Right ventricle myocardium superior (tissue), 1 donor: Measurements from ENCODE around the gene USH2A. TPM values are rescaled to one million over a fixed set of nuclear protein-coding genes. Genes with fewer than 3 reads are reported as not detected.

Experiments used
- ATAC-seq: fragments of 200-7000 bp; cut with Tn5 transposase; one replicate; pipeline ENCODE4 v1.9.1; 2020; ENCODE audit warnings: mild to moderate bottlenecking; ENCODE audit not compliant: poor library complexity
- DNase-seq: peaks from one replicate; pipeline ENCODE4 v3.0.0-alpha.2; 2020
- intact Hi-C: fragments of 100-400 bp; cut with DNase I; formaldehyde crosslinking; loops from one replicate; pipeline ENCODE4 v1.11.2; 2022
- total RNA-seq: library from RNA; stranded (reverse); fragmentation: NEBNext Ultra II Directional; extraction: Animal tissue kit (Norgen Biotek cat#: 25700); gene quantifications from one replicate; pipeline ENCODE4 v1.2.1, GENCODE V29; 2021
- donor health status: DM: no; HTN: yes; CAD: no; lungs with severe emphysema.

Gene USH2A
- total RNA-seq, 1 donor from 2014 or later = 2.7 TPM

DNA sequence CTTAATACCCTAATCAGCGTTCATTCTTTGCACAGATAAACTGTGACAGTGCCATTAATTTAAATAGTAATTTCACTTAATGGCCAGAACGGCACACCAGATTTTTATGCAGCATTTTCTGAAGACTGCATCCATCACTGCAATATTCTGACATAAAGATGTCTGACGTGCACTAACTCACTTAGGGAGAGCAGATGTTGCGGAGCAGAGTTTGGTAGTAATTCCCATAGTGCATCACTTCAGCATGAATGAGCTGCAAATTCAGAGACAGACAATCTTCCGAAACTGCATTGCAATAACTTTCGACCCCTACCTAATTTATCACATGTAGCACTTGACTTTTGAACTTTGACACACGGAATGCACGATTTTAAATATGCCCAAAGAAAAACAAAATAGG, 630.8 kb downstream of the USH2A start:
- no peak for ATAC-seq
- intact Hi-C loops = no loop called here

DNA sequence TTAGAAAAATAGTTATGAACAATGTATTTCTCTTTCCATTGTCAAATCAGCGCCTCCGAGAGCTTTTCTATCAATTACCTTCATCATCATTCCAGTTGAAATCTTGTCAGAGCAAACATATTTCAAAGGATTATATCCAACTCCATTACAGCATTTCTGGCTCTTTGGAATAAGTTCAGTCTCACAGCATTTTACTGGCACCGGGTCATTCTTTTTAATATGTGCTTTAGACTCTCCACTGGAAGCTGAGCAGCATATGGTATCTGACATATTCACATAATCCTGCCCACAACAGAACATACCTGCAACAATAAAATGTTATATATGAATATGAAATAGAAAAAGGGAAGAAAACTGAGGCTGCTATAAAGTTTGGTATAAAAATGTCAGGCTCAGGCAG, 633.3 kb downstream of the USH2A start:
- intact Hi-C loops = no loop called here
- DNase-seq = no peak
- no peak for ATAC-seq

More for the DNA sequence above, 630.8 kb downstream of the USH2A start:
- no peak for DNase-seq

- DNase-seq (no peak), ATAC-seq (no peak)
- intact Hi-C loops = no loop called here
These were observed 636.3 kb downstream of the USH2A start for GRCh38 chr1:215786997-215787396.

DNA sequence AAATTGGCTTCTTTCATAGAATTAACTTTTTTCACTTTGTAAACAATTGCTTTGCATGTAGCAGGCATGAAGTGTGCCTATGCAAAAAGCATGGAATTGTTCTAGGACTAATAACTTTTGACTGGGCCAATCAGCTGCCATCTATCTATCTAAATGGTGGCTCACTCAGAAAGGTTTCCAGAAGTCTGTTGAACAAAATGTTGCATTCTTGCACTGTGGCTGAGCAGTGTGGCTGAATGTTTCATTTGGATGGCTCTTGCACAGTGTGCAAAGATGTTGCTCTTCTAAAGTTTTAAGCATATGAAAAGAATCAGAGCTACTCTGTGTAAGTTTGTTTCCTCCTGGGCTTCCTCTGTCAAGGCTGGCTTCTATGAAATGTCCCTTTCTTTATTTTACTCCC, 642.6 kb downstream of the USH2A start:
- ATAC-seq (no peak), DNase-seq (no peak)
- intact Hi-C loops = no loop called here

GRCh38 chr1:215780139-215780538, 643.1 kb downstream of the USH2A start:
- intact Hi-C loops = no loop called here
- DNase-seq (no peak), ATAC-seq (no peak)

- intact Hi-C loops = no loop called here
- DNase-seq = no peak
- ATAC-seq = no peak
These were observed 643.5 kb downstream of the USH2A start for GRCh38 chr1:215779729-215780128.

GRCh38 chr1:215777370-215777925, 645.8 kb downstream of the USH2A start:
- no peak for DNase-seq
- intact Hi-C loops = no loop called here
- no peak for ATAC-seq

GRCh38 chr1:215776336-215776735, 646.9 kb downstream of the USH2A start:
- no peak for DNase-seq
- intact Hi-C loops = no loop called here
- ATAC-seq = no peak

- DNase-seq = no peak
- ATAC-seq = no peak
- intact Hi-C loops = no loop called here
These were observed 651.1 kb downstream of the USH2A start for GRCh38 chr1:215772151-215772550.

- no peak for ATAC-seq
- no peak for DNase-seq
These were observed 654.9 kb downstream of the USH2A start for GRCh38 chr1:215768303-215768702.

DNA sequence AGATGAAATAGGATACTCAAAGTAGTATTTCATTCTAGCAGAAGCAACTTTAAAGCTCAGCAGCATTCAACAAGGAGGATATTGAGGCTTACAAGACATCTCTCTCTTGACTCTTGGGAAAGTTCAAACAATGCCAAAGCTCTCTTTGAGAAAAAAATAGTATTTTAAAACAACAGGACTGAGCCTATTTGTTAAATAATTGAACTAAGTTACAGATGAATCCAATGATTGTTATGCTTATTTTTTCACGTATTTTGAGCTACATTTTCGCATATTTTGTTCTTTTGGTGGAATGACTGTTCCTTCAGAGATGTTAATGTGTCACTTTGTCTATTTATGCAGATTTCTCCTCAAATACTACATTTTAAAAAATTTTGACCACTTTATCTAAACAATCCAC, 655.5 kb downstream of the USH2A start:
- intact Hi-C loops = no loop called here
- ATAC-seq (no peak), DNase-seq (no peak)

More at GRCh38 chr1:215768303-215768702, 654.9 kb downstream of the USH2A start:
- intact Hi-C loops = no loop called here

- ATAC-seq (no peak), DNase-seq (no peak)
- intact Hi-C loops = no loop called here
These were observed 656.7 kb downstream of the USH2A start for GRCh38 chr1:215766521-215766920.

DNA sequence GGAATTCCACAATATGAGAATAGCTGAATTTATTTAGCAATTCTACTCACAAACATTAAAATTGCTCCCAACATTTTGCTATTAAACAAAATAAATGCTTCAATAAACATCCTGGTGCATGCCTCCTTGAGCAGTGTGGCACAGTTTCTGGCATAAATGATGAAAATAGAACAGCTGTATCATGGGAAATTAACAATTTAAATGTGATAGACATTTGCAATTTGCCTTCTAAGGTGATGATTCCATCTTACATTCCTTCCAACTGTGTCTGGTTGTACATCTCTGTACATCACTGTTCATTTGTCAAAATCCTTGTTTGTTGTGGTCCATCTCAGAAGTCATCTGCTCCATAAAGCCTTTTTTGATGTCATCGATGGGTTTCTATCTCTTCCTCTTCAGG, 657.4 kb downstream of the USH2A start:
- no peak for ATAC-seq
- intact Hi-C loops = no loop called here
- DNase-seq = no peak

DNA sequence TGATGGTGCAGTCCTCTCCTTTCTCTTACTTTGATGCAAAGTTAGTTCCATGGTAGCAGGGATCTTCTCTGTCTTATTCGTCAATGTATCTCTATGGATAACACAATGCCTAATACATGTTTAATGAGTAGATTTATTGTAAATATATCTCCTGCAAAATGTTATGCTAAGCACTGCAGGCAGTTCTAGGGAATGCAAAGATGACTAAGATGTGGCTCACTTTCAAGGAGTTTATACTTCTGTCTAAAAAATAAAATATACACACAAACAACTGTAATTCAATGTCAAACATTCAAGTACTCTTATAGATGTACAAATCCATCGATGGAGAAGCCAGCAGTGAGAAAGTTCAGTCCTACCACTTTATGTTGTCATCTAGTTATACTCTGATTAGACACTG, 661.8 kb downstream of the USH2A start:
- ATAC-seq (no peak), DNase-seq (no peak)
- intact Hi-C loops = no loop called here

- no peak for ATAC-seq
- intact Hi-C loops = no loop called here
These were observed 669.1 kb downstream of the USH2A start for GRCh38 chr1:215754112-215754511.

GRCh38 chr1:215749414-215749813, 673.8 kb downstream of the USH2A start:
- DNase-seq (no peak), ATAC-seq (no peak)
- intact Hi-C loops = no loop called here

More at GRCh38 chr1:215754112-215754511, 669.1 kb downstream of the USH2A start:
- DNase-seq = no peak

DNA sequence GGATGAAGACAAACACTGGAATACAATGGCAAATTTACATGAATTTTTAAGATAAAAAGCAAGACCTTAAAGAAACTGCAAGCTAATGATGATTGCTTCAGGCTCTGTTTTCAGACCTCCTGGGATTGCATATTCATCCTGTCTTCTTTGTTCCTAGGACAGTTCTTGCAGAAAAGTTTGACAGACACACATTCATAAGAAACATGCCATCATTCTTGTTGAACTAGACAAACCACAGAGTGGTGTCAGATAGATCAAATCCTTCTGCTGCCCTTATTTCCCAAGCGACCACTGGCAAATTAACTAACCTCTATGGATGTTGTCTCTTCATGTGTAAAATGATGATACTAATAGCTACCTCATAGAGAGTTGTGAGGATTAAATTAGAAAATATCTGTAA, 674.8 kb downstream of the USH2A start:
- no peak for DNase-seq
- no peak for ATAC-seq
- intact Hi-C loops = no loop called here

DNA sequence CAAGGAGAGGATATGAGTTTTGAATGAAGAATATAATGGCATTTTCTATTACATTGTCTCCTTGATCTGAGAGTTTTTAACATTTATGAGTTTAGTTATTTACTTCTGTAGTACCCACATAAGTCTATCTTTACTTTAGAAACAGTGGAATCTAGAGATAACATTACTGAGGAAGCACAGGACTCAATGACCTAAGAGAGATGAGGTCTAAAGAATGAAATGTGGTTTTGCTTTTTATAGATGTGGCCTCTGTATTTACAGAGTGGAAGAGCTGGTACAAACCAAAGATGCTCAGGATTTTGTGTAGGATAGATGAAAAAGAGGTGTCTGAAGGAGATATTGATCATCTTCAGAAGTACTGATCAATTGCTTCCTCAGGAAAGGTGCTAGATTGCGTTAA, 678.8 kb downstream of the USH2A start:
- intact Hi-C loops = no loop called here
- ATAC-seq = no peak
- no peak for DNase-seq

DNA sequence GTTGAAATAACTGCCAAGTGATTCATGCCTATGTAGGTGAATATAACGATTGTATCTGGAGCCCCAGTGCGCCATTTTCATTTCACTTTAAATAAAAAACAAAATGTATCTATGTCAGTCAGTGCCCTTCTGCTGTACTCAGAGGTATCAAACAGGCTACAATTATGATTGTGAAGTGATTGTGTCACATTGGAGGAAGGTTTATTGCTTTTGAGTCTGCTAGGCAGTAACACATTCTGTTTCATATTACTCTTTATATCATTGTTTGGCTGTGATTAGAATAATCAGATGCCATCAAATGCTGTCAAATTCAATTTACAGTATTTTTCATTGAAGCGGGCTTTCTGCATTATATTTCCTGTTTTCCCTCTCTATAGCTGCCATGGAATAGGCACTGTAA, 684.2 kb downstream of the USH2A start:
- ATAC-seq = no peak
- DNase-seq = no peak
- intact Hi-C loops = no loop called here

DNA sequence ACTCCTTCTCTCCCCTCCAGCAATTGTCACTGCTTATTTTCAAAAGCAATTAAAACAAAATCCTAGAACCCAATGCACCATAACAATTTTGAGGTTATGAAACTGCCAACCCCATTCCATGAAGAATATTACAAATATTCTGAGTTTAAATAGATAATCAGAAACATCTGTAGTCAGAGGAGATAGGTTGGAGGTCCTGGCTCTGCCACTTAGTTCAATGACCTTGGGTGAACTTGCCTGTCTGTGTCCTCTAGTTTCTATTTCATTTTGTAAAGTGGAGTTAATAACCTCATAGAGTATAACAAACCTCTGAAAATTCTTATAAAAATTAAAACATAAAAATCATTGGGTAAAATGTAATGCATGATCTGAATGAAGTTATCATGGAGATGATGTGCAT, 691.5 kb downstream of the USH2A start:
- ATAC-seq (no peak), DNase-seq (no peak)
- intact Hi-C loops = no loop called here

- DNase-seq (no peak), ATAC-seq (no peak)
- intact Hi-C loops = no loop called here
These were observed 692.6 kb downstream of the USH2A start for GRCh38 chr1:215730600-215730999.
